ENCODE data around the gene GALNT15. TPM values are rescaled to one million over a fixed set of nuclear protein-coding genes. Genes with fewer than 3 reads are reported as not detected.

Gene GALNT15
- polyA plus RNA-seq, 1 donor (not counting 4 experiments of a cell fraction or from before 2014, with no cell fraction given), result not detected

GRCh38 chr3:16151109-16151508 lies 23.4 kb upstream of the GALNT15 start:
- H3K4me2 ChIP-seq (ENCODE audit: control insufficient read depth, extremely low read depth, insufficient read depth, low read depth, low read length), result no peak overlapping the region
- H3K9me3 ChIP-seq (ENCODE audit: control insufficient read depth, low read depth, low read length), result no peaks in the 10 kb centered on the region
- no peaks in the 10 kb centered on the region for H3K27me3 ChIP-seq (ENCODE audit: control insufficient read depth, extremely low read depth, insufficient read depth, low read length)
- no peak overlapping the region for H3K4me3 ChIP-seq (ENCODE audit: control insufficient read depth in 2 of 3, extremely low read depth in 1 of 3, insufficient read depth in 2 of 3, low read depth in 1 of 3, low read length in 3 of 3)
- DNase-seq (ENCODE audit: low read depth, low spot score), result no peak
- no peak overlapping the region for H2AFZ ChIP-seq (ENCODE audit: control insufficient read depth, low read length)
- H3K79me2 ChIP-seq (ENCODE audit: control insufficient read depth, insufficient read depth, low read length), result no peaks in the 10 kb centered on the region
- H3K4me1 ChIP-seq (ENCODE audit: control insufficient read depth, extremely low read depth, insufficient read depth, low read length), result peaks cover 8% of the 10 kb centered on the region
- H3K27ac ChIP-seq (ENCODE audit: control insufficient read depth, insufficient read depth, low read length), result no peak overlapping the region
- no peaks in the 10 kb centered on the region for H3K36me3 ChIP-seq (ENCODE audit: control insufficient read depth in 2 of 2, extremely low read depth in 1 of 2, insufficient read depth in 2 of 2, low read length in 2 of 2)
- TF ChIP-seq EZH2 (IDR thresholded peaks at IDR 0.05; ENCODE audit: low read length) (no peak), CTCF (optimal IDR thresholded peaks at IDR 0.05 in 1 of 3, IDR thresholded peaks at IDR 0.05 in 1 of 3, conservative IDR thresholded peaks at IDR 0.05 in 1 of 3; ENCODE audit: extremely low read depth in 1 of 3, insufficient read depth in 2 of 3, low read length in 3 of 3) (no peak)
- dilution Hi-C loops (cut with MboI; ENCODE audit: extremely low pct_ligation_motif_present, low sequenced_read_pairs), result no loop called here
- H4K20me1 ChIP-seq (ENCODE audit: control insufficient read depth, extremely low read depth, insufficient read depth, low read length), result no peaks in the 10 kb centered on the region
- no peaks in the 10 kb centered on the region for H3K9me1 ChIP-seq (ENCODE audit: control insufficient read depth, extremely low read depth, insufficient read depth, low read length)
- FAIRE-seq, result no peak
- no peak overlapping the region for H3K9ac ChIP-seq (ENCODE audit: control insufficient read depth, extremely low read depth, insufficient read depth, low read length)

- dilution Hi-C loops (cut with MboI; ENCODE audit: extremely low pct_ligation_motif_present, low sequenced_read_pairs), result no loop called here
- DNase-seq (ENCODE audit: low read depth, low spot score), result no peak
- H4K20me1 ChIP-seq (ENCODE audit: control insufficient read depth, extremely low read depth, insufficient read depth, low read length), result no peaks in the 10 kb centered on the region
- no peak overlapping the region for H3K27ac ChIP-seq (ENCODE audit: control insufficient read depth, insufficient read depth, low read length)
- no peaks in the 10 kb centered on the region for H3K36me3 ChIP-seq (ENCODE audit: control insufficient read depth in 2 of 2, extremely low read depth in 1 of 2, insufficient read depth in 2 of 2, low read length in 2 of 2)
- no peaks in the 10 kb centered on the region for H3K79me2 ChIP-seq (ENCODE audit: control insufficient read depth, insufficient read depth, low read length)
- H3K4me2 ChIP-seq (ENCODE audit: control insufficient read depth, extremely low read depth, insufficient read depth, low read depth, low read length), result no peak overlapping the region
- H3K4me3 ChIP-seq (ENCODE audit: control insufficient read depth in 2 of 3, extremely low read depth in 1 of 3, insufficient read depth in 2 of 3, low read depth in 1 of 3, low read length in 3 of 3), result no peak overlapping the region
- no peaks in the 10 kb centered on the region for H3K27me3 ChIP-seq (ENCODE audit: control insufficient read depth, extremely low read depth, insufficient read depth, low read length)
- H3K9me1 ChIP-seq (ENCODE audit: control insufficient read depth, extremely low read depth, insufficient read depth, low read length), result no peaks in the 10 kb centered on the region
- no peaks in the 10 kb centered on the region for H3K4me1 ChIP-seq (ENCODE audit: control insufficient read depth, extremely low read depth, insufficient read depth, low read length)
- no peak for TF ChIP-seq CTCF (optimal IDR thresholded peaks at IDR 0.05 in 1 of 3, IDR thresholded peaks at IDR 0.05 in 1 of 3, conservative IDR thresholded peaks at IDR 0.05 in 1 of 3; ENCODE audit: extremely low read depth in 1 of 3, insufficient read depth in 2 of 3, low read length in 3 of 3)
- no peak for TF ChIP-seq EZH2 (IDR thresholded peaks at IDR 0.05; ENCODE audit: low read length)
- no peaks in the 10 kb centered on the region for H3K9me3 ChIP-seq (ENCODE audit: control insufficient read depth, low read depth, low read length)
- FAIRE-seq, result no peak
- H2AFZ ChIP-seq (ENCODE audit: control insufficient read depth, low read length), result no peak overlapping the region
- H3K9ac ChIP-seq (ENCODE audit: control insufficient read depth, extremely low read depth, insufficient read depth, low read length), result no peak overlapping the region
Observed at GRCh38 chr3:16168211-16168610, 6.3 kb upstream of the GALNT15 start.

All from keratinocyte (primary cell).